GM12878 (cell line): Measurements from ENCODE around the gene MST1R. TPM values are rescaled to one million over a fixed set of nuclear protein-coding genes. Genes with fewer than 3 reads are reported as not detected.
A peak's percentile ranks its signal among the peaks of the same experiment; 100 is the strongest.

ENCODE experiments used
- ATAC-seq: fragments of 200-7000 bp; cut with Tn5 transposase; 3 replicates; pipeline ENCODE4 v1.9.1; 2020; ENCODE audit warnings: mild to moderate bottlenecking, moderate library complexity
- BruUV-seq: library from RNA; stranded (reverse); fragments of 400-500 nt; replicated peaks from 2 replicates; lab custom pipeline; 2021; lab: Mats Ljungman, UMichigan
- CTCF ChIA-PET: fragments of 300-600 bp; sonication (Branson Sonifier 250); formaldehyde crosslinking; extraction: SDS; loops from one replicate; lab custom pipeline; 2021; ENCODE audit warnings: inconsistent platforms; lab: Yijun Ruan, JAX
- POLR2A ChIA-PET: fragments of 350-600 bp; formaldehyde crosslinking; extraction: SDS; loops from one replicate; lab custom pipeline; 2021; ENCODE audit warnings: inconsistent platforms; lab: Charles Lee
- RAD21 ChIA-PET: fragments of 300-600 bp; sonication (Branson Sonifier 250); formaldehyde crosslinking; loops from one replicate; lab custom pipeline; 2023; ENCODE audit warnings: antibody characterized with exemption; ENCODE audit not compliant: unreplicated experiment; lab: Charles Lee
- SMC1A ChIA-PET: fragments of 300-600 bp; sonication (Branson Sonifier 250); formaldehyde crosslinking; loops from one replicate; lab custom pipeline; 2023; ENCODE audit not compliant: unreplicated experiment, uncharacterized antibody; lab: Charles Lee
- DNase-seq: peaks from one replicate; pipeline ENCODE4 v3.0.0-alpha.2; 2011; ENCODE audit warnings: low read depth, low spot score
- FAIRE-seq: peaks from 3 replicates; lab custom pipeline; 2011; peaks lifted over from hg19 to GRCh38; lab: Jason Lieb, UNC
- H2AFZ ChIP-seq: 2 replicates; pipeline ENCODE4 v1.6.0; 2011; ENCODE audit warnings: low read depth, low read length, control low read depth; ENCODE audit not compliant: control insufficient read depth
- H3K27ac ChIP-seq: 2 replicates; pipeline ENCODE4 v1.5.1; 2011; ENCODE audit warnings: control low read depth; ENCODE audit not compliant: control insufficient read depth, insufficient read depth
- H3K27me3 ChIP-seq, 2 experiments: replicated peaks in 1 of 2; 2 replicates each; pipeline versions ENCODE4 v1.6.0 to v1.6.1; 2011; ENCODE audit warnings: low read length in 1 of 2; ENCODE audit not compliant: control insufficient read depth in 2 of 2, insufficient read depth in 2 of 2
- H3K36me3 ChIP-seq, 2 experiments: 2 replicates each; pipeline ENCODE4 v1.5.1; 2011; ENCODE audit warnings: low read length in 1 of 2; ENCODE audit not compliant: control insufficient read depth in 2 of 2, insufficient read depth in 2 of 2
- H3K4me1 ChIP-seq: 2 replicates; pipeline ENCODE4 v1.6.1; 2011; ENCODE audit warnings: mild to moderate bottlenecking, low read length, moderate library complexity, mixed read lengths; ENCODE audit not compliant: control insufficient read depth, insufficient read depth
- H3K4me2 ChIP-seq: 2 replicates; pipeline ENCODE4 v1.6.0; 2011; ENCODE audit warnings: control low read depth; ENCODE audit not compliant: control insufficient read depth, insufficient read depth
- H3K4me3 ChIP-seq: fragments of 200-600 bp; sonication (generic); 2 replicates; pipeline ENCODE4 v1.5.1; 2016
- H3K79me2 ChIP-seq: 2 replicates; pipeline ENCODE4 v1.6.0; 2011; ENCODE audit warnings: low read length; ENCODE audit not compliant: control insufficient read depth, insufficient read depth
- H3K9ac ChIP-seq: 2 replicates; pipeline ENCODE4 v1.8.0; 2011; ENCODE audit warnings: low read length, control low read depth, mixed read lengths; ENCODE audit not compliant: control insufficient read depth, insufficient read depth
- H3K9me3 ChIP-seq: replicated peaks from 3 replicates; pipeline ENCODE4 v1.5.1; 2011; ENCODE audit warnings: mild to moderate bottlenecking, low read length; ENCODE audit not compliant: control insufficient read depth, insufficient read depth
- H4K20me1 ChIP-seq: 2 replicates; pipeline ENCODE4 v1.6.0; 2011; ENCODE audit not compliant: control insufficient read depth, insufficient read depth
- PKNOX1 ChIP-seq: fragments of 450-650 bp; IDR thresholded peaks from 2 replicates; pipeline ENCODE4 v1.6.1; 2016; ENCODE audit warnings: mild to moderate bottlenecking
- ZNF687 ChIP-seq: fragments of 450-650 bp; IDR thresholded peaks from 2 replicates; pipeline ENCODE4 v1.6.1; 2017; ENCODE audit warnings: mild to moderate bottlenecking, moderate library complexity
- WGBS: methylation state at CpG from one replicate; pipeline ENCODE4 v1.1.6; 2016; ENCODE audit warnings: low lambda C conversion rate; ENCODE audit not compliant: insufficient replicate concordance, insufficient coverage; ENCODE audit errors: missing lambda C conversion rate; 5-methylcytosine and 5-hydroxymethylcytosine counted together
- in situ Hi-C: fragments of 300-500 bp; cut with MboI; formaldehyde crosslinking; loops from 9 replicates; pipeline ENCODE4 v1.14.3; 2018; ENCODE audit warnings: mixed read lengths
- intact Hi-C: fragments of 100-400 bp; cut with micrococcal nuclease; formaldehyde crosslinking; loops from one replicate; pipeline ENCODE4 v1.14.2; 2022; ENCODE audit not compliant: unreplicated experiment
- polyA plus RNA-seq, 11 experiments: library from polyadenylated mRNA; depleted of rRNA in 4 of 11; unstranded in 6 of 11; stranded (reverse) in 5 of 11; fragments of >200 nt; fragmentation: Nextera tagmentation in 4 of 11; fragmentation: Illumina TruSeq in 1 of 11; extraction: Ambion mirVana in 4 of 11; extraction: Trizol in 1 of 11; gene quantifications; 1 replicate in 1 of 11; 2 replicates in 10 of 11; pipeline versions ENCODE4 v1.2.1 to v1.2.3, GENCODE V29; 2011 to 2016; ENCODE audit warnings: inconsistent platforms in 2 of 11, missing spikeins in 2 of 11, low read depth in 1 of 11
- total RNA-seq, 4 experiments: library from RNA; depleted of rRNA in 3 of 4; stranded (reverse); fragments of >200 nt in 3 of 4; fragmentation: Illumina TruSeq in 1 of 4; extraction: Trizol in 1 of 4; gene quantifications; 2 replicates each; pipeline versions ENCODE4 v1.2.1 to v1.2.3, GENCODE V29; 2013 to 2021

MST1R gene
- total and polyA plus RNA-seq, 10 of the 15 experiments (the other 5 are each of a cell fraction or from before 2014, with no cell fraction given), result 0.40 to 5.6 (median 1.2) TPM

- ChIA-PET CTCF (interaction anchor here (1.3 kb wide), 1 partner anchor 49 kb away, joined by 3 read pairs; no protein-coding TSS in a partner anchor), SMC1A (interaction anchor here (1.4 kb wide), 1 partner anchor 9 kb away, joined by 5 read pairs; the partner anchor contains the start of gene RBM6), POLR2A (interaction anchor here (3.3 kb wide), 1 partner anchor 10 kb away, joined by 38 read pairs; the partner anchor contains the start of gene RBM6), RAD21 (interaction anchor here (2.1 kb wide), 1 partner anchor 158 kb away, joined by 7 read pairs; the partner anchor contains the start of gene RBM5)
- peak overlapping the region; percentile 18 for H2AFZ ChIP-seq
- in situ Hi-C loops (no loop called here), intact Hi-C loops (no loop called here)
- no peaks in the 10 kb centered on the region for H3K36me3 ChIP-seq
- H3K4me2 ChIP-seq, result no peak overlapping the region
- H3K4me1 ChIP-seq, result no peaks in the 10 kb centered on the region; the same call in 1 of the 2 replicates
- DNase-seq (no peak), FAIRE-seq (no peak), ATAC-seq (no peak)
- H3K27ac ChIP-seq, result no peak overlapping the region
- no TSS peak for BruUV-seq
- H3K4me3 ChIP-seq, result no peak overlapping the region
- no peaks in the 10 kb centered on the region for H3K27me3 ChIP-seq
- no peaks in the 10 kb centered on the region for H3K9me3 ChIP-seq
- TF ChIP-seq ZNF687 (no peak), PKNOX1 (0 out of 2 replicates have a peak, but pooled peaks have one; percentile 29)
- H3K9ac ChIP-seq, result no peak overlapping the region
- H3K79me2 ChIP-seq, result no peaks in the 10 kb centered on the region
- H4K20me1 ChIP-seq, result no peaks in the 10 kb centered on the region
- 40% methylated on average over 1 of the region's 1 CpG for WGBS
Observed at GRCh38 chr3:49930922-49931321, 27.2 kb upstream of the MST1R start.
